Fibroblast of pulmonary artery (primary cell): ENCODE data around the gene FRMD1.

Experiments
- DNase-seq: peaks from one replicate; pipeline ENCODE4 v3.0.0-alpha.2; 2010; ENCODE audit warnings: low read depth
- H3K4me3 ChIP-seq: replicated peaks from 2 replicates; pipeline ENCODE4 v1.5.1; 2011; ENCODE audit warnings: low read depth, mild to moderate bottlenecking, control low read depth, low read length, moderate library complexity
- TF ChIP-seq, protein P1 (sequence below): IDR thresholded peaks from 2 replicates; pipeline ENCODE4 v1.5.1; 2011; ENCODE audit warnings: mild to moderate bottlenecking, control low read depth, low read length, inconsistent platforms; ENCODE audit errors: missing control alignments

FRMD1 gene

DNA sequence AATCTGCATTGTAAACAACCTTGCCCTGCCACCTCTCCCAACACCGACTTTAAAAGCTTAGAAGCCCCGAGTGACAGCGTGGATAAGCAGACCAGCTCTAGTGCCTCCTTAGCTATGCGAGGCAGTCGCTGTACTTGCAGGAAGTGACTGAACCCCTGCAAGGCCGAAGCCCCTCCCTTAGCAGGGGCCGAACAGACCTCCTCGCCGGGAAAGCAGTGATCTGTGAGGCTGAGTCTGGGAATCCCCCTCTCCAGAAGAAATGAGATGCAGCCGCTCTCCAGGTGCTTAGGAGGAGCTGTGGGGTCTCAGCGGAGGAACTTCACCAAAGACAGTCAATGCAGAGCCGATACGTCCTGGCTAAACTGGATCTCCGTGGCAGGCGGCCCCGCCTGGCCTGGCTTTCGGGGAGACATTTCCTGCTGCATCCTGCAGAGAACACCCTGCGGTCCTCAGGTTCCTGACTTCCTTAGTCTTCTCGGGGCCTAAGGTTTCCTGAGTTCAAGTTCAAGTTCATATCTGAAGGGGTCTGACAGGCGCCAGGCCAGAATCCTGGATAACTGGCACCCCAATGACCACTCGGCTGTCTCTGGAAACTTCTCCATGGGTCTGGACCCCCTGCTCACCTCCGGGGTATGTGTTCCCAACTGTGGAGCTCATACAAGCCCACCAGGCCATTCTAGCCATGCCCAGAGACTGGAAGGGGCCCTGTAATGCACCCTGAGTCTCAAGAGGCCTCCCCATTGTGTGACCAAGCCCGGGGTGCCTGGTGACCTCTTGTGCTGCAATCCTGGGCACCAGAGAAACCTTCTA lies 20.4 kb upstream of the FRMD1 start:
- TF ChIP-seq, protein P1, sequence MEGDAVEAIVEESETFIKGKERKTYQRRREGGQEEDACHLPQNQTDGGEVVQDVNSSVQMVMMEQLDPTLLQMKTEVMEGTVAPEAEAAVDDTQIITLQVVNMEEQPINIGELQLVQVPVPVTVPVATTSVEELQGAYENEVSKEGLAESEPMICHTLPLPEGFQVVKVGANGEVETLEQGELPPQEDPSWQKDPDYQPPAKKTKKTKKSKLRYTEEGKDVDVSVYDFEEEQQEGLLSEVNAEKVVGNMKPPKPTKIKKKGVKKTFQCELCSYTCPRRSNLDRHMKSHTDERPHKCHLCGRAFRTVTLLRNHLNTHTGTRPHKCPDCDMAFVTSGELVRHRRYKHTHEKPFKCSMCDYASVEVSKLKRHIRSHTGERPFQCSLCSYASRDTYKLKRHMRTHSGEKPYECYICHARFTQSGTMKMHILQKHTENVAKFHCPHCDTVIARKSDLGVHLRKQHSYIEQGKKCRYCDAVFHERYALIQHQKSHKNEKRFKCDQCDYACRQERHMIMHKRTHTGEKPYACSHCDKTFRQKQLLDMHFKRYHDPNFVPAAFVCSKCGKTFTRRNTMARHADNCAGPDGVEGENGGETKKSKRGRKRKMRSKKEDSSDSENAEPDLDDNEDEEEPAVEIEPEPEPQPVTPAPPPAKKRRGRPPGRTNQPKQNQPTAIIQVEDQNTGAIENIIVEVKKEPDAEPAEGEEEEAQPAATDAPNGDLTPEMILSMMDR, result no peak
- no peak overlapping the region for H3K4me3 ChIP-seq
- no peak for DNase-seq

DNA sequence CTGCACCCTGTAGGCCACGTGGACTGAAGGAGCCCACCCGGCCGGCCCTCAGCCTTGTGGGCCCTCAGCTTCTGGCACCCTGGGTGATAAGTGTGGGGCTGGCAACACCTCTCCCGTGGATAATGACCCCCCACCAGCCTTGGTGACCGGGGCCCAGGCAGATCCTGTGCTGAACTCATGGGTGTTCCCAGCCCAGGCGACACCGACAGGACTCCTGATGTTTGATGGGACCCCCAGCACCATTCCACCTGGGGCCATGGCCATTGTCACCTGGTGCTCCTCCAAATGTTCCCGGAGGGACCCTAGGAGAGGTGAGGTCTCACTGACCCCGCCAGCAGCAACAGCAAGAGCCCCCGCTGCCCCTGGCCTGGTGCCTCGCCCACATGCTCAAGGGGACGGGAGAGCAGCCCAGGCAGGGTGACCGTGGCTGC lies 19.4 kb upstream of the FRMD1 start:
- H3K4me3 ChIP-seq, result no peak overlapping the region
- DNase-seq, result no peak
- TF ChIP-seq, protein P1, result no peak

DNA sequence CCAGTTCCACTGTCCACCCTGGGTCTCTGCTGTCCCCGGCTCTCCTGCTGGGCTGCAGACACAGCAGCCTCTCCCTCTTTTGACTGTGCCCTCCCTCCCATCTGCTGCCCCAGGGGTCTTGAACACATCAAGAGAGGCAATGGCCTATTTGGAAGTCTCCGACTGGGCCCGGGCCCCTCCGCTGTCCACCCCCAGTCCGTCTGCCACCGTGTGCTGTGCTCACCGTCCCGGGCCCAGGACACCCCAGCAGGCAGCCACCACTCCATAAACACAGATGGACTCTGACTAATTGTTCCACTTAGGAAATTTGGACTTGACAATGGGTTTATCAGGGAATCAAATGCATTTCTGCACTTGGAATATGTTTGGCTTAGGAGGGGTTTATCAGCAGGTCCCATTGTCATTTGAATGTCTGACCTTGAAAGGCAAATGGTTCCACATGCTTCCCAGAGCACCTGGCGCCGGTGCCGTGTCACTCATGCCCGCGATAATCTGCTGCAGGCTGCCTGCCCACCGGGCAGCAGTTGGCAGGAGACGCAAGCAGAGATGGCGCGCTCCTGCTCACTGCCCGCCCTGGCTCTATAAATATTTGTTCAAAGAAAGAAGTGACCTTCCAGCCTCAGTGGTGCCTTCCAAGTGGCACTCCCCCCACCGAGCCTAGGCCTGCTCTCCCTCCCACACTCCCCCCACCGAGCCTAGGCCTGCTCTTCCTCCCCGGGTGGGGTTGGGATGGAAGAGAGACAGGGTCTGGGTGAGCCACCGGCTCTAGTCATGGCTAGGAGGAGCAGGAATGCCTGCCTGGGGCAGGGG lies 18.8 kb upstream of the FRMD1 start:
- TF ChIP-seq, protein P1, result no peak
- H3K4me3 ChIP-seq, result no peak overlapping the region

DNA sequence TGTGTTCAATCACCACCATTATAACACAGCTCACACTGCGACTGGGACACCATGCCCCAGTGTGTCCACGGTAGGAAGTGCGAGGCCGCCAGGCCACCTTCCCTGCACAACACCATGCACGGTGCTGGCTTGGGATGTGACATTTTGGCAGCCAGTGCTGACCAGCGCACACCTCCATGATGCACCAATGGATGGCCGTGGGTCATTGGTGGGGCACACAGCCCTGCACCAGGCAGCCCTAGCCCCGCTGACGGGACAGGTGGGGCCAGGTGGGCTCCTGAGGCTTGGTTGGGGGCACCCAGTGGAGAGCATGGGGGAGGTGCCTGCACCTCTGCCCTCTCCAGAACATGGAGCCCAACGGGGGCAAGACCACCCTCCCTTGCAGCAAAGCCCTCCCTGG lies 18.2 kb upstream of the FRMD1 start:
- DNase-seq, result no peak

More for the DNA sequence above, 18.8 kb upstream of the FRMD1 start:
- no peak for DNase-seq

DNA sequence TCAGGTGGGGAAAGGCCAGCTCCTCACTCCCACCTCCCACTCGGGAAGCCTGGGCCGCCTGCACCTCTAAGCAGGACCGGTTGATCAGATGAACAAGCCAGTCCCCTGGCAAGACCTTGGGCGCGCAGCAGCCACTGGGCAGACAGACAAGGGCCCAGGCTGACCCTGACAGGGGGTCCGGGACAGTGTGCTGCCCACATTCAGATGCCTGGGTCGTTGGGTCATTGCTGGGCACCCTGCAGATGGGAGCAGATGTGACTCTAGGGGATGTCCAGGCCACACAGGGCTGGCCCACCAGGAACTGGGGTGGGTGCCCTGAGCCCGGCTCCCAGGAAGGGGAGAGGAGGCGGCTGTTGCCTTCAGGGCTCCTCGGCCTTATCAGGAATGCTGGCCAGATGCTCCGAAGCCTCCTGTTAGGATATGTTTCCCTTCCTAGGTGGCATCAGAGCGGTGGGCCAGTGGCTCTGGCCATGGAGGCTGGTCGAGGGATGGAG lies 17.3 kb upstream of the FRMD1 start:
- DNase-seq, result no peak
- no peak overlapping the region for H3K4me3 ChIP-seq
- TF ChIP-seq, protein P1, result no peak

More for the DNA sequence above, 18.2 kb upstream of the FRMD1 start:
- TF ChIP-seq, protein P1, result no peak
- no peak overlapping the region for H3K4me3 ChIP-seq

DNA sequence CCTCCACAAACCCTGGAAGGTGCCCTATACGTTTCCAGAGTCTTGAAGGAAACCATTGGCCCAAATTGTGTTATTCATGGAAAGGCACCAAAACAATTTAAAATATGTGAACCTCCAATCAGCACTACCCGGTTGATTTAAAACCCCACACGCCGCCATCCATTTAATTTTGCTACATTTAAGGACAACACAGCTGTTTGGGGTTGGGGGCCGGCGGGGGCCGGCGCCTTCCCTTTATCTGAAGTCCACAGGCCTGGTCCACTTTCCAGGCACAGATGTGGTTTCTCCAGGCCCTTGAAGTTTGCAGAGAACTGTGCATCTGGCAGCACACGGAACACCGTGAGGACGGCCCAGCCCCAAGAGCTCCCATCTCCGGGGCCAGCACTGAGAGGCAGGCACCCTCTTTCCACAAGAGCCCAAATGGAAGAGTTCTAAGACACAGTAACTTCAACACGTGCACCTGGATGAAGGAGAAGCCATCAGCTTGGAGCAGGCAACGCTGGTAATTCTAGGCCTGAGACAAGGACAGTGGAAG lies 16.8 kb upstream of the FRMD1 start:
- TF ChIP-seq, protein P1, result no peak
- no peak for DNase-seq
- no peak overlapping the region for H3K4me3 ChIP-seq
